ENCODE measurements around the gene PPARGC1A. TPM values are rescaled to one million over a fixed set of nuclear protein-coding genes. Genes with fewer than 3 reads are reported as not detected.

PPARGC1A gene
- total and polyA plus RNA-seq, 2 of the 13 experiments (the other 11 are each of a cell fraction or from before 2014, with no cell fraction given), result 20.7 to 37.3 TPM

DNA sequence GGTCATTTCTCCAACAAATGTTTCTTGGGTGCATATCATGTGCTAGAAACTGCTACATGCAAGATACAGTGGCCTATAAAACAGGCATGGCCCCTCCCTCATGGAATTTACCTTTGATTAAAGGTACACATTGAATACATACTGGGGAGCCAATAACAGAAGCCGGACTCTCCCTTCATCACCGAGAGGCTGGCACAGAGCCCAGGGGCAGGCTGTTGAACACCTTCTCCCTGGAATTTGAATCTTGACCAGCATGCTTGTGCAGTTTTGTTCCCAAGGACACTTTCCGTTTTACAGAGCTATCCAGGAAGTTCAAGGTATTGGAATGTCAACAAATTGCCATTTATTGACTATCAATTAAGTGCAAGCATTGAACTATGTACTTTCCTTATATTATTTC is 33.2 kb downstream of the PPARGC1A start (continued):
- TF ChIP-seq NONO (IDR thresholded peaks at IDR 0.05) (no peak), NONO (CRISPR knock-in tag; conservative IDR thresholded peaks at IDR 0.05) (no peak), EP300 (IDR thresholded peaks at IDR 0.05; ENCODE audit: low read depth in 2 of 2, low read length in 2 of 2) (peak in 1 of 2 experiments; percentile 37; a peak in 1 of 4 replicates), EP300 (CRISPR knock-in tag; IDR thresholded peaks at IDR 0.05; ENCODE audit: borderline replicate concordance) (no peak), ZNF704 (CRISPR knock-in tag; IDR thresholded peaks at IDR 0.05; ENCODE audit: borderline replicate concordance) (no peak), MED1 (CRISPR knock-in tag; IDR thresholded peaks at IDR 0.05) (peak; percentile 70; the same call in 1 of the 2 replicates), HNRNPK (IDR thresholded peaks at IDR 0.05; ENCODE audit: low read depth, low read length, poor library complexity, severe bottlenecking) (no peak), NFYB (CRISPR knock-in tag; IDR thresholded peaks at IDR 0.05) (peak; percentile 42; the same call in 1 of the 2 replicates), CEBPG (CRISPR knock-in tag; IDR thresholded peaks at IDR 0.05) (0 out of 2 replicates have a peak, but pooled peaks have one; percentile 14), HNRNPL (IDR thresholded peaks at IDR 0.05; ENCODE audit: low read depth, low read length) (no peak), ARNT2 (CRISPR knock-in tag; IDR thresholded peaks at IDR 0.05; ENCODE audit: low read depth) (no peak), FOXP1 (IDR thresholded peaks at IDR 0.05) (no peak), FOXP1 (CRISPR knock-in tag; IDR thresholded peaks at IDR 0.05) (peak; percentile 66), BCL6 (CRISPR knock-in tag; IDR thresholded peaks at IDR 0.05) (peak; percentile 87), NR3C1 (CRISPR knock-in tag; IDR thresholded peaks at IDR 0.05) (no peak), FOXP4 (CRISPR knock-in tag; IDR thresholded peaks at IDR 0.05) (peak; percentile 76), CREM (IDR thresholded peaks at IDR 0.05) (0 out of 2 replicates have a peak, but pooled peaks have one; percentile 8), CREM (CRISPR knock-in tag; IDR thresholded peaks at IDR 0.05) (no peak), ARID3A (IDR thresholded peaks at IDR 0.05; ENCODE audit: low read depth, low read length) (peak; percentile 22; the same call in 1 of the 2 replicates), FOSL1 (CRISPR knock-in tag; IDR thresholded peaks at IDR 0.05; ENCODE audit: borderline replicate concordance) (no peak), HMGXB4 (CRISPR knock-in tag; IDR thresholded peaks at IDR 0.05; ENCODE audit: borderline replicate concordance in 1 of 2, low read depth in 1 of 2) (0 out of 4 replicates have a peak, but pooled peaks of 1 of the 2 experiments have one; percentile 24)
- TF ChIP-seq, protein P1, sequence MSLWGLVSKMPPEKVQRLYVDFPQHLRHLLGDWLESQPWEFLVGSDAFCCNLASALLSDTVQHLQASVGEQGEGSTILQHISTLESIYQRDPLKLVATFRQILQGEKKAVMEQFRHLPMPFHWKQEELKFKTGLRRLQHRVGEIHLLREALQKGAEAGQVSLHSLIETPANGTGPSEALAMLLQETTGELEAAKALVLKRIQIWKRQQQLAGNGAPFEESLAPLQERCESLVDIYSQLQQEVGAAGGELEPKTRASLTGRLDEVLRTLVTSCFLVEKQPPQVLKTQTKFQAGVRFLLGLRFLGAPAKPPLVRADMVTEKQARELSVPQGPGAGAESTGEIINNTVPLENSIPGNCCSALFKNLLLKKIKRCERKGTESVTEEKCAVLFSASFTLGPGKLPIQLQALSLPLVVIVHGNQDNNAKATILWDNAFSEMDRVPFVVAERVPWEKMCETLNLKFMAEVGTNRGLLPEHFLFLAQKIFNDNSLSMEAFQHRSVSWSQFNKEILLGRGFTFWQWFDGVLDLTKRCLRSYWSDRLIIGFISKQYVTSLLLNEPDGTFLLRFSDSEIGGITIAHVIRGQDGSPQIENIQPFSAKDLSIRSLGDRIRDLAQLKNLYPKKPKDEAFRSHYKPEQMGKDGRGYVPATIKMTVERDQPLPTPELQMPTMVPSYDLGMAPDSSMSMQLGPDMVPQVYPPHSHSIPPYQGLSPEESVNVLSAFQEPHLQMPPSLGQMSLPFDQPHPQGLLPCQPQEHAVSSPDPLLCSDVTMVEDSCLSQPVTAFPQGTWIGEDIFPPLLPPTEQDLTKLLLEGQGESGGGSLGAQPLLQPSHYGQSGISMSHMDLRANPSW (CRISPR knock-in tag; IDR thresholded peaks at IDR 0.05; ENCODE audit: borderline replicate concordance), result no peak

Data from HepG2 (cell line).